VCaP (cell line): ENCODE measurements around the gene ROCK2.
"Not testable (repeated sequence)": the region's sequence is repeated elsewhere in the genome, so short reads cannot be mapped to it uniquely, and the experiment has no call there.

Experiments
- H3K27ac ChIP-seq: fragments of 450-650 bp; 2 replicates; pipeline ENCODE4 v1.5.1; 2017
- TF ChIP-seq, protein P1 (sequence below): fragments of 450-650 bp; conservative IDR thresholded peaks from 2 replicates; pipeline ENCODE4 v1.5.1; 2017; ENCODE audit warnings: mild to moderate bottlenecking, moderate library complexity

ROCK2 gene

DNA sequence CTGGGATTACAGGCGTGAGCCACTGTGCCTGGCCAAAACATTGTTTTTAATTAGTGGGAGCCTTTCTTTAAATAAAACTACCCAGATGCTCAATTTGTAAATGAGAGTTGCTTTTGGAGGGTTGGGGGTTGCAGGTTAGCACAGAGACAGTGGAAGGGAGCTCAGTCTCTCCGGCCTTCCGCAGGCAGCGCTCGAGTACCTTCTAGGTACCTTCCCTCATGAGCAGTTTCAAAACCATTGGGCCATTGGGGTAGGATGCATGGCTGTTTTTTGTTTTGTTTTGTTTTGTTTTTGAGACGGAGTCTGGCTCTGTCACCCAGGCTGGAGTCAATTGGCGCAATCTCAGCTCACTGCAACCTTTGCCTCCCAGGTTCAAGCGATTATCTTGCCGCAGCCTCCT, 170.2 kb downstream of the ROCK2 start:
- no peak overlapping the region for H3K27ac ChIP-seq
- TF ChIP-seq, protein P1, sequence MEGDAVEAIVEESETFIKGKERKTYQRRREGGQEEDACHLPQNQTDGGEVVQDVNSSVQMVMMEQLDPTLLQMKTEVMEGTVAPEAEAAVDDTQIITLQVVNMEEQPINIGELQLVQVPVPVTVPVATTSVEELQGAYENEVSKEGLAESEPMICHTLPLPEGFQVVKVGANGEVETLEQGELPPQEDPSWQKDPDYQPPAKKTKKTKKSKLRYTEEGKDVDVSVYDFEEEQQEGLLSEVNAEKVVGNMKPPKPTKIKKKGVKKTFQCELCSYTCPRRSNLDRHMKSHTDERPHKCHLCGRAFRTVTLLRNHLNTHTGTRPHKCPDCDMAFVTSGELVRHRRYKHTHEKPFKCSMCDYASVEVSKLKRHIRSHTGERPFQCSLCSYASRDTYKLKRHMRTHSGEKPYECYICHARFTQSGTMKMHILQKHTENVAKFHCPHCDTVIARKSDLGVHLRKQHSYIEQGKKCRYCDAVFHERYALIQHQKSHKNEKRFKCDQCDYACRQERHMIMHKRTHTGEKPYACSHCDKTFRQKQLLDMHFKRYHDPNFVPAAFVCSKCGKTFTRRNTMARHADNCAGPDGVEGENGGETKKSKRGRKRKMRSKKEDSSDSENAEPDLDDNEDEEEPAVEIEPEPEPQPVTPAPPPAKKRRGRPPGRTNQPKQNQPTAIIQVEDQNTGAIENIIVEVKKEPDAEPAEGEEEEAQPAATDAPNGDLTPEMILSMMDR: no peak

DNA sequence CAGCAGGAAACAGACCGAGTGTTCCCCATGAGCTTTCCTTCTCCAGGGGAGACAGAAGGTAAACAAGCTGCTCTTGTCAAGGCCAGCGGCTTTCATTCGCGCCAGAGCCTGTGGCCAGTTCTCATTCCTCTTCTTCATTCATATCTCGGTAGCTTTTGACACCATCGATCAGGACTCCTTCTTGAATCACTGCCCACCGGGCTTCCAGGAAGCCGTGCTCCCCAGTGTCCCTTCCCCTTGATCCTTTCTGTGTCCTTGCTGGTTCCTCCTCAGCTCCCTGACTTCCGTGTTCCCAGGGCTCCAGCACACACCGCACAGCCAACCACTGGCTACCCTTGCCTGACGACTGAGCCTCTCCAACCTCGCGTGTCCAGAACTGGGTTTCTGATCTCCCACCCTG, 175.1 kb downstream of the ROCK2 start:
- no peak overlapping the region for H3K27ac ChIP-seq
- TF ChIP-seq, protein P1: no peak

DNA sequence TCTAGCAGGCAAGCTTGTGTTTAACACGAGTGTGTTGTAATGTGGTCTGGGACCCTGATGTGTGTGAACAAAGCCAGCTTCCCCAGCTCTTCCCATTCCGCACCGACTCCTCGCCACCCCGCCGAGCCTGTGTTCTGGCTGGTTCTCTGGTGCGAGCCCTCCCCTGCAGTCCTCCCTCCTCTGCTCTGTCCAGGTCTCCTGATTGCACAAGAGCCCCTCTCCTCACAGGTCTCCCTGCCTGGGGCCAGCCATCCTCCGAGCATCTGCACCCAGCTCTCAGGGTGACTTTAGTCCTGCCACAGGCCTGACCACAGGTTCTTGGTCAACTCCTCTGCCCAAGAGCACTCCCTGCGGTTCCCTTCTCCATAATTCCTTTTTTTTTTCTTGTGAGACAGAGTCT, 175.9 kb downstream of the ROCK2 start:
- H3K27ac ChIP-seq: no peak overlapping the region
- TF ChIP-seq, protein P1: no peak

DNA sequence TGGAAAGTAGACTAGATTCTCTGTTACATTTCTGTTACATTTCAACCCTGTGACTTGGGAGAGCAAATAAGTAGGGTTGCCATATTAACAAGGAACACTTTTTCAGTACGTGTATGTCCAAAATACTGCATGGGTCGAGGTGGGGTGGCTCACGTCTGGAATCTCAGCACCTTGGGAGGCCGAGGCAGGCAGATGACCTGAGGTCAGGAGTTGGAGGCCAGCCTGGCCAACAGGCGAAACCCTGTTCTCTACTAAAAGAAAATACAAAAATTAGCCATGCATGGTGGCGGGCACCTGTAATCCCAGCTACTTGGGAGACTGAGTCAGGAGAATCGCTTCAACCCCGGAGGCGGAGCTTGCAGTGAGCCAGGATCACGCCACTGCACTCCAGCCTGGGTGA, 178.0 kb downstream of the ROCK2 start:
- TF ChIP-seq, protein P1: no peak
- H3K27ac ChIP-seq: no peak overlapping the region

DNA sequence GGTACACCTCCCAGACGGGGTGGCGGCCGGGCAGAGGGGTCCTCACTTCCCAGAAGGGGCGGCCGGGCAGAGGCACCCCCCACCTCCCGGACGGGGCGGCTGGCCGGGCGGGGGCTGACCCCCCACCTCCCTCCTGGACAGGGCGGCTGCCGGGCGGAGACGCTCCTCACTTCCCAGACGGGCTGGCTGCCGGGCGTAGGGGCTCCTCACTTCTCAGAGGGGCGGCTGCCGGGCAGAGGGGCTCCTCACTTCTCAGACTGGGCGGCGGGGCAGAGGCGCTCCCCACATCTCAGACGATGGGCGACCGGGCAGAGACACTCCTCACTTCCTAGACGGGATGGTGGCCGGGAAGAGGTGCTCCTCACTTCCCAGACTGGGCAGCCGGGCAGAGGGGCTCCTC, 179.4 kb downstream of the ROCK2 start:
- H3K27ac ChIP-seq: not testable (repeated sequence)

DNA sequence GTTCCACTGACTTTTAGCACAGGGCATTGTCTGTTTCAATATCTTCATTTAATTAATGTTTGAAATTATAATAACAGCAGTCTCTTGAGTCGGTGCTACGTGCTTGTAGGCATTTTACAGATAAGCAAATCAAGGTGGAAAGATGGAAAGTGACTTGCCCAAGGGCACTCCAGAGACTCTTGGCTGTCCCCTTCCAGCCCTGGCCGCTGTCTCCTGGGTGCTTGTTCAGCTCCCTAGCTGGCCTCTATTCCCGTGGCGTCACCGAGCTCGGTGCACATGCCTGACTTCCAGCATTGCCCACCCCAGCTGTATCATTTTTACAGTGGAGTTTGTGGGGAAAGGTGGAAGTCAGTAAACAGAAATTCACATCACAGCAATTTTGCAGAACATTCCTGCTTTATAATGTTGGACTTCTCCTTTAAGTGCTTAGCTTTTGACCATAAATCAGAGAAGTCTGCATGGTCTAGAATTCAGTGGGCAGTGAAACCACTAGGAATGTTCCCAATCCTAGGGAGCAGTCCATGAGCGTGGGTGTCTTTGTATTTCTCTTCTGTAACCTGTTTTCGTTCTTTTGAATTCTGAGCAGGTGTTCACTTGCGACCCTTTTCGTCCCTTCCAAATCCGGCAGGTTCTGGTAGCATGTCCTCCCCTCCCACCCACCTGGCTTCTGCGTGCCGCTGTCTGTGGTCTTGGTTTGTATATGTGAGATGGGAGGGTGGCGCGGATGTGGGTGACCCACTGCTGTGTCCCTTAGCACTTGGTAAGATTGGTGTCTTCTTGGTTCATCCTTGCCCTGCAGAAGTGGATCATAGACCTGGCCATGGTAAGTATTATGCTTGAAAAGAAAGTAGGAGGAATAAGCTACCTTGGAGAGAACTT, 180.8 kb downstream of the ROCK2 start:
- no peak overlapping the region for H3K27ac ChIP-seq
- TF ChIP-seq, protein P1: no peak

DNA sequence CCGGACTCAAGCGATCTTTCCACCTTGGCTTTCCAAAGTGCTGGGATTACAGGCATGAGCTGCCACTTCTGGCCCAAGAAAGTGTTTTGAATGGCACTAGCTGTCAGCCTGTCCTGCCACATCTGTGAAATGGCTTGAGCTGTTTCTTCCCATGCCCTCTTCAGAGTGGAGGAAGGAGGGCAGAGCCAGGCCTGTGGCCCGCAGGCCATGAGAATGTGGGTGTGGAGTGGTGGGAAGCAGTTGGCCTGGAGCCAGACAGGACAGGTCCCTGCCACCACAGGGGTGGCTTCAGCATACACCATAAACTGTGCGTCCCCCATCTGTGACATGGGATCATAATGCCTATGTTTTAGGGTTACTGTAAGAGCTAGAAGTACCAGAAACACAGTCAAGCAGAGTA, 182.7 kb downstream of the ROCK2 start:
- TF ChIP-seq, protein P1: no peak
- H3K27ac ChIP-seq: no peak overlapping the region

DNA sequence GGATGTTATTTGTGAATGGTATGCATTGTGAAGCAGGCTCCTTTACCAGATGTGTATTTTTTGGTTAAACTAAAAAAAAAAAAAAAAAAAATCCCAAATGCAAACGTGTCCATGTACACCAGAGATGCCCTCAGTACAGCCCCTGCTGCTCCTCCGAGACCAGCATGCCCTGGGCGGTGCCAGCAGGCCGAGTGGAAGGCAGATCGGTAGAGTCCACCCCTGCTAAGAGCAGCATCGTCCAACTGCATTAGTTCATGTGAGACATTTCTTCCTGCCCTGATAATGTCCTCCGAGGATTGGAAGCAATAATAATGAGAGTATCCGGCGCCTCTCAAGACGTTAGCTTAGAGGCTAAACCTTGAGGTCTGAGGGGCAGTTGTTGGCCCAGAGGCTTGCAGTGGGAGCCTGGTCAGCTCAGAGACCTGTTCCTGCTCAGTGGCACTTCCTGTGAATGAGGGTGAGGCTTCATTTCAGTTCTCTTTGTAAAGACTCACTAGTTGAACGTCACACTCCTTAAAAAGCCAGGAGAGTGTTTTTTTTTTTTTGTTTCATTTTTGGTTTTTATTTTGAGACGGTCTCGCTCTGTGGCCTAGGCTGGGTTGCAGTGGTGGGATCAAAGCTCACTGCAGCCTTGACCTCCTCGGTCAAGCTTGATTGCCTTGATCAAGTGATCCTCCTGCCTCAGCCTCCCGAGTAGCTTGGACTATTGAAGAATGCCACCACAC, 183.5 kb downstream of the ROCK2 start:
- TF ChIP-seq, protein P1: no peak
- H3K27ac ChIP-seq: no peak overlapping the region
